ENCODE measurements around the gene FLG2. TPM values are rescaled to one million over a fixed set of nuclear protein-coding genes. Genes with fewer than 3 reads are reported as not detected.
A peak's percentile ranks its signal among the peaks of the same experiment; 100 is the strongest.

FLG2 gene
- polyA plus RNA-seq, 1 donor (not counting 4 experiments of a cell fraction or from before 2014, with no cell fraction given) = 0.98 TPM

GRCh38 chr1:152325111-152325510, 34.7 kb downstream of the FLG2 start, which contains the start of gene FLG:
Gene FLG (minus strand): TSS chr1:152325239. CDS start chr1:152315456, 9,783 bp downstream.
- Histone ChIP-seq H3K9me3 (ENCODE audit: control insufficient read depth, low read depth, low read length) (no peaks in the 10 kb centered on the region), H3K36me3 (ENCODE audit: control insufficient read depth in 2 of 2, extremely low read depth in 1 of 2, insufficient read depth in 2 of 2, low read length in 2 of 2) (no peaks in the 10 kb centered on the region), H3K4me2 (ENCODE audit: control insufficient read depth, extremely low read depth, insufficient read depth, low read depth, low read length) (peak within 1 kb of the TSS; percentile 36), H3K27me3 (ENCODE audit: control insufficient read depth, extremely low read depth, insufficient read depth, low read length) (no peaks in the 10 kb centered on the region), H3K9ac (ENCODE audit: control insufficient read depth, extremely low read depth, insufficient read depth, low read length) (no peak within 1 kb of the TSS), H3K27ac (ENCODE audit: control insufficient read depth, insufficient read depth, low read length) (no peak within 1 kb of the TSS), H4K20me1 (ENCODE audit: control insufficient read depth, extremely low read depth, insufficient read depth, low read length) (no peaks in the 10 kb centered on the region), H3K79me2 (ENCODE audit: control insufficient read depth, insufficient read depth, low read length) (no peaks in the 10 kb centered on the region), H3K4me1 (ENCODE audit: control insufficient read depth, extremely low read depth, insufficient read depth, low read length) (peaks cover 12% of the 10 kb centered on the region), H3K4me3 (ENCODE audit: control insufficient read depth in 2 of 3, extremely low read depth in 1 of 3, insufficient read depth in 2 of 3, low read depth in 1 of 3, low read length in 3 of 3) (no peak within 1 kb of the TSS), H3K9me1 (ENCODE audit: control insufficient read depth, extremely low read depth, insufficient read depth, low read length) (no peaks in the 10 kb centered on the region), H2AFZ (ENCODE audit: control insufficient read depth, low read length) (peak within 1 kb of the TSS; percentile 62)
- DNase-seq (ENCODE audit: low read depth, low spot score) (no peak), FAIRE-seq (peak; percentile 90)
- dilution Hi-C loops (cut with MboI; ENCODE audit: extremely low pct_ligation_motif_present, low sequenced_read_pairs) = no loop called here
- TF ChIP-seq EZH2 (IDR thresholded peaks at IDR 0.05; ENCODE audit: low read length) = no peak
- TF ChIP-seq, protein P1, sequence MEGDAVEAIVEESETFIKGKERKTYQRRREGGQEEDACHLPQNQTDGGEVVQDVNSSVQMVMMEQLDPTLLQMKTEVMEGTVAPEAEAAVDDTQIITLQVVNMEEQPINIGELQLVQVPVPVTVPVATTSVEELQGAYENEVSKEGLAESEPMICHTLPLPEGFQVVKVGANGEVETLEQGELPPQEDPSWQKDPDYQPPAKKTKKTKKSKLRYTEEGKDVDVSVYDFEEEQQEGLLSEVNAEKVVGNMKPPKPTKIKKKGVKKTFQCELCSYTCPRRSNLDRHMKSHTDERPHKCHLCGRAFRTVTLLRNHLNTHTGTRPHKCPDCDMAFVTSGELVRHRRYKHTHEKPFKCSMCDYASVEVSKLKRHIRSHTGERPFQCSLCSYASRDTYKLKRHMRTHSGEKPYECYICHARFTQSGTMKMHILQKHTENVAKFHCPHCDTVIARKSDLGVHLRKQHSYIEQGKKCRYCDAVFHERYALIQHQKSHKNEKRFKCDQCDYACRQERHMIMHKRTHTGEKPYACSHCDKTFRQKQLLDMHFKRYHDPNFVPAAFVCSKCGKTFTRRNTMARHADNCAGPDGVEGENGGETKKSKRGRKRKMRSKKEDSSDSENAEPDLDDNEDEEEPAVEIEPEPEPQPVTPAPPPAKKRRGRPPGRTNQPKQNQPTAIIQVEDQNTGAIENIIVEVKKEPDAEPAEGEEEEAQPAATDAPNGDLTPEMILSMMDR (optimal IDR thresholded peaks at IDR 0.05 in 1 of 3, IDR thresholded peaks at IDR 0.05 in 1 of 3, conservative IDR thresholded peaks at IDR 0.05 in 1 of 3; ENCODE audit: extremely low read depth in 1 of 3, insufficient read depth in 2 of 3, low read length in 3 of 3) = no peak

DNA sequence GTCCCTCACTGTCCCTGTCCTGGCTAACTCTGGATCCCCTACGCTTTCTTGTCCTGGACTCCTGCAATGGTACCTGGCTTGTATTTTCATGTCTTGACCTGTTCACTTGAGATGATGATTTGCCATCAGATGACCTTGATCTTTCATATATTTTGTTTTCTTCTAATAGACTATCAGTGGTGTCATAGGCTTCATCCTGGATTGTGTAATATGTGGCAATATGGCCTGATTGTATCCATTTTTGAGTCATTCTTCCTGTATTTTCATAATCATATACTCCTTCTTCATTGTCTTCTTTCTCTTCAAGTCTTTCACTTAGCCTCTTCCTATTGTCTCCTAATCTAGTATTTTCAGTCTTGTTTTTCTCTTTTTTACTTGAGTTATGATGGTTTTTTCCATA, 45.8 kb downstream of the FLG2 start:
- no peaks in the 10 kb centered on the region for H3K36me3 ChIP-seq (ENCODE audit: control insufficient read depth in 2 of 2, extremely low read depth in 1 of 2, insufficient read depth in 2 of 2, low read length in 2 of 2)
- DNase-seq (ENCODE audit: low read depth, low spot score) (no peak), FAIRE-seq (no peak)
- no peaks in the 10 kb centered on the region for H4K20me1 ChIP-seq (ENCODE audit: control insufficient read depth, extremely low read depth, insufficient read depth, low read length)
- no peak overlapping the region for H2AFZ ChIP-seq (ENCODE audit: control insufficient read depth, low read length)
- H3K9me1 ChIP-seq (ENCODE audit: control insufficient read depth, extremely low read depth, insufficient read depth, low read length) = no peaks in the 10 kb centered on the region
- no peak for TF ChIP-seq EZH2 (IDR thresholded peaks at IDR 0.05; ENCODE audit: low read length)
- TF ChIP-seq, protein P1 (optimal IDR thresholded peaks at IDR 0.05 in 1 of 3, IDR thresholded peaks at IDR 0.05 in 1 of 3, conservative IDR thresholded peaks at IDR 0.05 in 1 of 3; ENCODE audit: extremely low read depth in 1 of 3, insufficient read depth in 2 of 3, low read length in 3 of 3) = no peak
- H3K27ac ChIP-seq (ENCODE audit: control insufficient read depth, insufficient read depth, low read length) = no peak overlapping the region
- H3K27me3 ChIP-seq (ENCODE audit: control insufficient read depth, extremely low read depth, insufficient read depth, low read length) = no peaks in the 10 kb centered on the region
- H3K9ac ChIP-seq (ENCODE audit: control insufficient read depth, extremely low read depth, insufficient read depth, low read length) = no peak overlapping the region
- H3K4me2 ChIP-seq (ENCODE audit: control insufficient read depth, extremely low read depth, insufficient read depth, low read depth, low read length) = no peak overlapping the region
- H3K4me1 ChIP-seq (ENCODE audit: control insufficient read depth, extremely low read depth, insufficient read depth, low read length) = no peaks in the 10 kb centered on the region
- no peaks in the 10 kb centered on the region for H3K79me2 ChIP-seq (ENCODE audit: control insufficient read depth, insufficient read depth, low read length)
- dilution Hi-C loops (cut with MboI; ENCODE audit: extremely low pct_ligation_motif_present, low sequenced_read_pairs) = no loop called here
- peaks cover 4% of the 10 kb centered on the region for H3K9me3 ChIP-seq (ENCODE audit: control insufficient read depth, low read depth, low read length)
- no peak overlapping the region for H3K4me3 ChIP-seq (ENCODE audit: control insufficient read depth in 2 of 3, extremely low read depth in 1 of 3, insufficient read depth in 2 of 3, low read depth in 1 of 3, low read length in 3 of 3)

Measured in keratinocyte (primary cell).